Ovary (tissue), 3 donors: ENCODE results near the gene WDR41.

ENCODE experiments used
- POLR2A ChIP-seq: fragments of 450-650 bp; IDR thresholded peaks from one replicate; pipeline ENCODE4 v1.6.1; 2017; ENCODE audit warnings: antibody characterized with exemption, mild to moderate bottlenecking, moderate library complexity
- TF ChIP-seq, protein P1 (sequence below), 3 donors: fragments of 450-650 bp in 2 of 3; fragments of 200-600 bp in 1 of 3; IDR thresholded peaks; one replicate each; pipeline versions ENCODE4 v1.5.1 to v1.8.0; 2016 to 2022; ENCODE audit warnings: antibody characterized with exemption in 3 of 3, mild to moderate bottlenecking in 1 of 3
- donor health status: DM: no; HTN: no; CAD: no.

DNA sequence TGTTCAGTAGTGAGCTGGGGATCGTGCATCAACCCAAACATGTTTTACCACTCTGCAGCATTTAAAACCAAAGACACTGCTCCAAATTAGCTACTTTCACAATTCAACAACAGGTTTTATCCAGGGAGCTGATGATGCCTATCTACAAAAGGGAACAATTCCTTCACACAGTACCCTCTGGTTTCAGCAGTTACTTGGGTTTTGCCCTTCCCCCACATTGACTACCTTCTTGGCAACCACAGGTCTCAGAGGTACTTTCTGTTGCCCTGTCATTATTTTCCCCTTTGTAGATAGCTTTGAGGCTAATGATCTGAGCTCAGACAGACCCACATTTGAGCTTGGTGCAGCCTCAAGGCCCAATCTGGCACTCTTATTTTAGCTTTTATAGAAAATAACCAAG is 96.1 kb downstream of the WDR41 start:
- TF ChIP-seq, protein P1, sequence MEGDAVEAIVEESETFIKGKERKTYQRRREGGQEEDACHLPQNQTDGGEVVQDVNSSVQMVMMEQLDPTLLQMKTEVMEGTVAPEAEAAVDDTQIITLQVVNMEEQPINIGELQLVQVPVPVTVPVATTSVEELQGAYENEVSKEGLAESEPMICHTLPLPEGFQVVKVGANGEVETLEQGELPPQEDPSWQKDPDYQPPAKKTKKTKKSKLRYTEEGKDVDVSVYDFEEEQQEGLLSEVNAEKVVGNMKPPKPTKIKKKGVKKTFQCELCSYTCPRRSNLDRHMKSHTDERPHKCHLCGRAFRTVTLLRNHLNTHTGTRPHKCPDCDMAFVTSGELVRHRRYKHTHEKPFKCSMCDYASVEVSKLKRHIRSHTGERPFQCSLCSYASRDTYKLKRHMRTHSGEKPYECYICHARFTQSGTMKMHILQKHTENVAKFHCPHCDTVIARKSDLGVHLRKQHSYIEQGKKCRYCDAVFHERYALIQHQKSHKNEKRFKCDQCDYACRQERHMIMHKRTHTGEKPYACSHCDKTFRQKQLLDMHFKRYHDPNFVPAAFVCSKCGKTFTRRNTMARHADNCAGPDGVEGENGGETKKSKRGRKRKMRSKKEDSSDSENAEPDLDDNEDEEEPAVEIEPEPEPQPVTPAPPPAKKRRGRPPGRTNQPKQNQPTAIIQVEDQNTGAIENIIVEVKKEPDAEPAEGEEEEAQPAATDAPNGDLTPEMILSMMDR (IDR thresholded peaks at IDR 0.05): no peak
- TF ChIP-seq POLR2A: no peak
